GM12891 (cell line): ENCODE data around the gene FOXR1.

Source experiments
- POLR2A ChIP-seq: IDR thresholded peaks from 2 replicates; pipeline ENCODE4 v1.6.1; 2011; ENCODE audit warnings: low read depth, low read length, control low read depth
- POLR2AphosphoS5 ChIP-seq: IDR thresholded peaks from 2 replicates; pipeline ENCODE4 v1.6.1; 2011; ENCODE audit warnings: low read depth, low read length, control low read depth

DNA sequence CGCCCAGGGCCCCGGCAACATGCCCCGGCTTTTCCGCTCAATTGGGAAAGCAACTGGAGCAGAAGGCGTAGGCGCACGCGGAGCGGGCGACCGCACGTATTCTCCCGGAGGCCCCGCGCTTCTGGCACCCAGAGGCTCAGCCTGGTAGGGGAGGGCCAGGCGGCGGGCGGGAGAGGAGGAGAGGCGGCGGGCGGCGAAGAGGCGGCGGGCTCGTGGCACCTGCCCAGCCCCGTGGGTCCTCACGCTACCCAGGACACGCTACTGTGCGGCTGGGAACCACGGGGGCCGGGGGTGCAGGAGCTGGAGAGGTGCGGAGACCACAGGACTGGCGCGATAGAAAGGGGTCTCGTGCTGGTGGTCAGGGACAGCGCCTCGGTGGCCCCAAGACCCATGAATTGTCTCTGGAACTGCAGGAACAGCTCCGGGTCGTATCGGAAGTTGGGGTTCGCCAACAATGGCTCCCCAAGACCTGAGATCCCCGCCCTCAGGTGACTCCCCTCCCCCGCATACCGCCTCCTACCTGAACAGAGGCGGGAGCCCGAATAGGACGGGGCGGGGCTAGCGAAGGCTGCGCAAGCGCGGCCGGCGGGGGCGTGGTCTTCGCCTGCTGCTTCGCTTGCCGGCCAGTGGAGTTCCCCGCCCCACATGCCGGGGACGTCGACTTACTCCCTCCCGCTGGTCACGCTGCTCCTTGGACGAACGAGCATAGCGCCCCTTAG lies 58.9 kb downstream of the FOXR1 start, which contains the start of gene SLC37A4:
- TF ChIP-seq POLR2AphosphoS5 (no peak), POLR2A (0 out of 2 replicates have a peak, but pooled peaks have one; percentile 20)
